NCI-H748 (cell line): Measurements from ENCODE around the gene ASTE1.
A peak's percentile ranks its signal among the peaks of the same experiment; 100 is the strongest.

ENCODE experiments used
- DNase-seq: peaks from one replicate; lab custom pipeline; 2025; ENCODE audit not compliant: unreplicated experiment; lab: John Stamatoyannopoulos, UW

ASTE1 gene

GRCh38 chr3:131026321-131027151, at the start of gene ASTE1, which contains the start of gene NEK11:
ASTE1 (minus strand) TSS chr3:131026825; CDS start chr3:131025306, 1,519 bp downstream.
NEK11 (plus strand) TSS chr3:131026877; CDS start chr3:131029709, 2,832 bp downstream.
- peak; percentile 87 for DNase-seq

GRCh38 chr3:131075632-131076328, 49.2 kb upstream of the ASTE1 start:
- DNase-seq = no peak

GRCh38 chr3:131072845-131073244, 46.2 kb upstream of the ASTE1 start:
- DNase-seq = no peak

- no peak for DNase-seq
Observed at GRCh38 chr3:131072099-131072559, 45.5 kb upstream of the ASTE1 start.

GRCh38 chr3:131067983-131068382, 41.4 kb upstream of the ASTE1 start:
- no peak for DNase-seq

GRCh38 chr3:131053043-131053859, 26.6 kb upstream of the ASTE1 start:
- DNase-seq = peak; percentile 0

- DNase-seq = no peak
Observed at GRCh38 chr3:131050001-131050400, 23.4 kb upstream of the ASTE1 start.

GRCh38 chr3:131048030-131048429, 21.4 kb upstream of the ASTE1 start:
- DNase-seq = no peak

- DNase-seq = peak; percentile 8
Observed at GRCh38 chr3:131047582-131047981, 21.0 kb upstream of the ASTE1 start.

GRCh38 chr3:131042271-131042985, 15.8 kb upstream of the ASTE1 start:
- peak; percentile 1 for DNase-seq

- no peak for DNase-seq
Observed at GRCh38 chr3:131038326-131038725, 11.7 kb upstream of the ASTE1 start.

- DNase-seq = no peak
Observed at GRCh38 chr3:131036986-131037385, 10.4 kb upstream of the ASTE1 start.

- DNase-seq = no peak
Observed at GRCh38 chr3:131036200-131036816, 9.7 kb upstream of the ASTE1 start.

- peak; percentile 49 for DNase-seq
Observed at GRCh38 chr3:131033480-131034080, 7.0 kb upstream of the ASTE1 start.

GRCh38 chr3:131031660-131032059, 5.0 kb upstream of the ASTE1 start:
- no peak for DNase-seq

- no peak for DNase-seq
Observed at GRCh38 chr3:131028844-131029243, 2.2 kb upstream of the ASTE1 start.

GRCh38 chr3:131025539-131025938, 1.1 kb downstream of the ASTE1 start:
- DNase-seq = no peak

- DNase-seq = no peak
Observed at GRCh38 chr3:131020122-131020693, 6.4 kb downstream of the ASTE1 start.

- DNase-seq = no peak
Observed at GRCh38 chr3:131018970-131019369, 7.7 kb downstream of the ASTE1 start.
